H1 (cell line): ENCODE measurements around the gene DRD2. TPM values are rescaled to one million over a fixed set of nuclear protein-coding genes. Genes with fewer than 3 reads are reported as not detected.

Source experiments
- CTCF ChIA-PET: fragments of 300-600 bp; sonication (Branson Sonifier 250); formaldehyde crosslinking; loops from one replicate; lab custom pipeline; 2021; ENCODE audit not compliant: partially characterized antibody; lab: Charles Lee
- POLR2A ChIA-PET: fragments of 300-600 bp; sonication (Branson Sonifier 250); formaldehyde crosslinking; loops from one replicate; lab custom pipeline; 2021; ENCODE audit warnings: inconsistent platforms; ENCODE audit not compliant: partially characterized antibody; lab: Charles Lee
- DNase-seq, 2 experiments: peaks; one replicate each; pipeline versions ENCODE4 v3.0.0 to v3.0.0-alpha.2; 2010 to 2022; ENCODE audit warnings: low spot score in 2 of 2, low read depth in 1 of 2, mixed read lengths in 1 of 2
- FAIRE-seq: peaks from 2 replicates; lab custom pipeline; 2011; peaks lifted over from hg19 to GRCh38; lab: Jason Lieb, UNC
- H2AFZ ChIP-seq: 2 replicates; pipeline ENCODE4 v1.8.1; 2012; ENCODE audit warnings: low read length, inconsistent platforms
- H2AK5ac ChIP-seq: 2 replicates; pipeline ENCODE4 v1.6.1; 2013; ENCODE audit warnings: low read depth, low read length
- H2BK120ac ChIP-seq: replicated peaks from 2 replicates; pipeline ENCODE3; 2013; ENCODE audit warnings: low read depth, low read length, inconsistent platforms
- H2BK12ac ChIP-seq: 2 replicates; pipeline ENCODE4 v1.6.1; 2013; ENCODE audit warnings: low read depth, low read length
- H2BK15ac ChIP-seq: 2 replicates; pipeline ENCODE4 v1.6.1; 2013; ENCODE audit warnings: low read length
- H2BK20ac ChIP-seq: 2 replicates; pipeline ENCODE4 v1.6.1; 2013; ENCODE audit warnings: low read length
- H2BK5ac ChIP-seq: 2 replicates; pipeline ENCODE4 v1.6.1; 2013; ENCODE audit warnings: low read depth, low read length
- H3K14ac ChIP-seq: 2 replicates; pipeline ENCODE4 v1.6.1; 2013; ENCODE audit warnings: inconsistent platforms; ENCODE audit not compliant: insufficient read length
- H3K18ac ChIP-seq: 2 replicates; pipeline ENCODE4 v1.6.1; 2013; ENCODE audit warnings: low read length; ENCODE audit errors: extremely low read depth
- H3K23ac ChIP-seq: 2 replicates; pipeline ENCODE4 v1.6.1; 2013; ENCODE audit warnings: inconsistent platforms; ENCODE audit not compliant: insufficient read length
- H3K23me2 ChIP-seq: 2 replicates; pipeline ENCODE4 v1.6.1; 2013; ENCODE audit warnings: low read depth, low read length
- H3K27ac ChIP-seq: 2 replicates; pipeline ENCODE4 v1.6.1; 2011; ENCODE audit warnings: low read depth, low read length, inconsistent platforms
- H3K27me3 ChIP-seq, 4 experiments: replicated peaks in 1 of 4; 1 replicate in 1 of 4; 2 replicates in 3 of 4; pipeline versions ENCODE4 v1.6.1 to v1.8.1; 2011 to 2013; ENCODE audit warnings: low read length in 3 of 4, mild to moderate bottlenecking in 3 of 4, inconsistent platforms in 2 of 4, mixed read lengths in 2 of 4, moderate library complexity in 1 of 4; ENCODE audit not compliant: control insufficient read depth in 3 of 4, insufficient read depth in 3 of 4; ENCODE audit errors: extremely low read depth in 1 of 4
- H3K36me3 ChIP-seq, 4 experiments: 2 replicates each; pipeline versions ENCODE4 v1.6.1 to v1.8.1; 2011 to 2013; ENCODE audit warnings: mild to moderate bottlenecking in 4 of 4, low read length in 3 of 4, moderate library complexity in 2 of 4, control low read depth in 1 of 4, inconsistent platforms in 1 of 4; ENCODE audit not compliant: insufficient read depth in 4 of 4, control insufficient read depth in 2 of 4
- H3K4ac ChIP-seq: replicated peaks from 2 replicates; pipeline ENCODE3; 2013; ENCODE audit warnings: low read length, low read depth, mixed read lengths, inconsistent platforms; ENCODE audit not compliant: insufficient read length
- H3K4me1 ChIP-seq, 4 experiments: replicated peaks in 1 of 4; 1 replicate in 1 of 4; 2 replicates in 3 of 4; pipeline versions ENCODE4 v1.6.1 to v1.8.1; 2011 to 2013; ENCODE audit warnings: low read length in 3 of 4, inconsistent platforms in 2 of 4, mixed read lengths in 1 of 4; ENCODE audit not compliant: insufficient read depth in 4 of 4, control insufficient read depth in 3 of 4
- H3K4me2 ChIP-seq, 2 experiments: 2 replicates each; pipeline versions ENCODE4 v1.6.1 to v1.8.1; 2011 to 2013; ENCODE audit warnings: low read depth in 2 of 2, low read length in 2 of 2, control low read depth in 1 of 2, inconsistent platforms in 1 of 2, mild to moderate bottlenecking in 1 of 2; ENCODE audit not compliant: insufficient read depth in 1 of 2
- H3K4me3 ChIP-seq, 4 experiments: fragments of 200-600, 300-600 bp in 1 of 4; sonication (generic), shearing (Covaris generic), sonication (Bioruptor Twin) in 1 of 4; 2 replicates each; pipeline versions ENCODE4 v1.5.1 to v1.8.1; 2011 to 2016; ENCODE audit warnings: low read length in 4 of 4, low read depth in 3 of 4, control low read depth in 2 of 4, inconsistent platforms in 2 of 4, mild to moderate bottlenecking in 2 of 4, mixed read lengths in 1 of 4, moderate library complexity in 1 of 4; ENCODE audit not compliant: insufficient read depth in 2 of 4; ENCODE audit errors: extremely low read depth in 1 of 4
- H3K56ac ChIP-seq: replicated peaks from 2 replicates; pipeline ENCODE3; 2013; ENCODE audit warnings: low read depth, mild to moderate bottlenecking, mixed read lengths, low read length, inconsistent platforms; ENCODE audit not compliant: insufficient read length
- H3K79me1 ChIP-seq: 2 replicates; pipeline ENCODE4 v1.6.1; 2013; ENCODE audit warnings: low read depth, low read length, control low read depth
- H3K79me2 ChIP-seq, 2 experiments: 2 replicates each; pipeline versions ENCODE4 v1.6.1 to v1.8.1; 2012 to 2013; ENCODE audit warnings: low read length in 2 of 2, mild to moderate bottlenecking in 2 of 2, inconsistent platforms in 1 of 2; ENCODE audit not compliant: insufficient read depth in 2 of 2, control insufficient read depth in 1 of 2
- H3K9ac ChIP-seq, 4 experiments: replicated peaks in 1 of 4; 1 replicate in 1 of 4; 2 replicates in 3 of 4; pipeline versions ENCODE4 v1.6.1 to v1.8.1; 2011 to 2013; ENCODE audit warnings: low read depth in 3 of 4, low read length in 3 of 4, control low read depth in 2 of 4, mild to moderate bottlenecking in 2 of 4, moderate library complexity in 2 of 4, inconsistent platforms in 1 of 4; ENCODE audit errors: extremely low read depth in 1 of 4
- H3K9me3 ChIP-seq, 2 experiments: 2 replicates each; pipeline versions ENCODE4 v1.6.1 to v1.8.1; 2012 to 2013; ENCODE audit warnings: mild to moderate bottlenecking in 2 of 2, moderate library complexity in 2 of 2, control low read depth in 1 of 2, inconsistent platforms in 1 of 2, low read depth in 1 of 2, low read length in 1 of 2, mixed read lengths in 1 of 2; ENCODE audit not compliant: insufficient read depth in 2 of 2
- H4K20me1 ChIP-seq, 2 experiments: replicated peaks in 1 of 2; 2 replicates each; pipeline versions ENCODE3 to v1.8.1; 2011 to 2013; ENCODE audit warnings: inconsistent platforms in 2 of 2, low read length in 2 of 2, mild to moderate bottlenecking in 1 of 2; ENCODE audit not compliant: insufficient read depth in 2 of 2, control insufficient read depth in 1 of 2
- H4K5ac ChIP-seq: 2 replicates; pipeline ENCODE4 v1.6.1; 2013; ENCODE audit warnings: low read length, low read depth, mixed read lengths, inconsistent platforms; ENCODE audit not compliant: insufficient read length
- H4K8ac ChIP-seq: 2 replicates; pipeline ENCODE4 v1.8.0; 2013; ENCODE audit warnings: mild to moderate bottlenecking, moderate library complexity, low read length, inconsistent platforms; ENCODE audit not compliant: insufficient read depth; ENCODE audit errors: extremely low read depth
- H4K91ac ChIP-seq: replicated peaks from 2 replicates; pipeline ENCODE3; 2013; ENCODE audit warnings: low read length, mixed read lengths, inconsistent platforms; ENCODE audit not compliant: insufficient read length
- BACH1 ChIP-seq: IDR thresholded peaks from 2 replicates; pipeline ENCODE4 v1.6.1; 2012; ENCODE audit warnings: low read length, improper control_type of control experiment
- BRCA1 ChIP-seq: IDR thresholded peaks from 2 replicates; pipeline ENCODE4 v1.6.1; 2012; ENCODE audit warnings: low read depth, low read length, improper control_type of control experiment
- CEBPB ChIP-seq: IDR thresholded peaks from 2 replicates; pipeline ENCODE4 v1.6.1; 2012; ENCODE audit warnings: low read depth, low read length
- EGR1 ChIP-seq: IDR thresholded peaks from 2 replicates; pipeline ENCODE4 v1.6.1; 2011; ENCODE audit warnings: low read depth, low read length, borderline replicate concordance
- EP300 ChIP-seq, 2 experiments: IDR thresholded peaks; 1 replicate in 1 of 2; 2 replicates in 1 of 2; pipeline ENCODE4 v1.6.1; 2011 to 2012; ENCODE audit warnings: low read depth in 2 of 2, low read length in 2 of 2, mild to moderate bottlenecking in 2 of 2, borderline replicate concordance in 1 of 2, inconsistent platforms in 1 of 2, moderate library complexity in 1 of 2
- GABPA ChIP-seq: IDR thresholded peaks from 2 replicates; pipeline ENCODE4 v1.6.1; 2011; ENCODE audit warnings: mild to moderate bottlenecking, low read length, moderate library complexity, borderline replicate concordance; ENCODE audit not compliant: insufficient read depth
- GTF2F1 ChIP-seq: IDR thresholded peaks from 2 replicates; pipeline ENCODE4 v1.6.1; 2012; ENCODE audit warnings: low read depth, low read length, improper control_type of control experiment, borderline replicate concordance
- HDAC2 ChIP-seq, 2 experiments: fragments of 300-600 bp in 1 of 2; sonication (generic) in 1 of 2; IDR thresholded peaks; 2 replicates each; pipeline ENCODE4 v1.6.1; 2011 to 2012; ENCODE audit warnings: low read depth in 2 of 2, low read length in 2 of 2, mild to moderate bottlenecking in 2 of 2, moderate library complexity in 2 of 2, borderline replicate concordance in 1 of 2, inconsistent platforms in 1 of 2
- JUN ChIP-seq: IDR thresholded peaks from 2 replicates; pipeline ENCODE4 v1.6.1; 2011; ENCODE audit warnings: low read depth, mild to moderate bottlenecking, improper control_type of control experiment, low read length
- NANOG ChIP-seq: IDR thresholded peaks from 2 replicates; pipeline ENCODE4 v1.6.1; 2011; ENCODE audit warnings: low read length, low read depth, mild to moderate bottlenecking, inconsistent platforms; ENCODE audit not compliant: insufficient read depth, poor library complexity, severe bottlenecking
- POLR2AphosphoS5 ChIP-seq: IDR thresholded peaks from 2 replicates; pipeline ENCODE4 v1.6.1; 2011; ENCODE audit warnings: low read depth, low read length
- RBBP5 ChIP-seq: IDR thresholded peaks from 2 replicates; pipeline ENCODE4 v1.7.1; 2012; ENCODE audit warnings: low read depth, mild to moderate bottlenecking, inconsistent platforms, low read length, moderate library complexity, borderline replicate concordance
- RXRA ChIP-seq: IDR thresholded peaks from 2 replicates; pipeline ENCODE4 v1.6.1; 2011; ENCODE audit warnings: low read depth, mild to moderate bottlenecking, low read length, moderate library complexity; ENCODE audit not compliant: insufficient read depth
- SAP30 ChIP-seq: fragments of 300-600 bp; sonication (generic); IDR thresholded peaks from 2 replicates; pipeline ENCODE4 v1.7.1; 2012; ENCODE audit warnings: low read length, moderate library complexity, mild to moderate bottlenecking, inconsistent platforms; ENCODE audit not compliant: insufficient read depth, insufficient replicate concordance
- SP2 ChIP-seq: IDR thresholded peaks from 2 replicates; pipeline ENCODE4 v1.6.1; 2012; ENCODE audit warnings: mild to moderate bottlenecking, low read length, inconsistent platforms
- TBP ChIP-seq: IDR thresholded peaks from 2 replicates; pipeline ENCODE4 v1.6.1; 2011; ENCODE audit warnings: low read depth, low read length, improper control_type of control experiment
- polyA plus RNA-seq, 7 experiments: library from polyadenylated mRNA; depleted of rRNA in 3 of 7; stranded (reverse) in 5 of 7; unstranded in 2 of 7; fragments of >200 nt in 5 of 7; fragments of 200-250 nt in 2 of 7; gene quantifications; 1 replicate in 5 of 7; 2 replicates in 1 of 7; 4 replicates in 1 of 7; pipeline versions ENCODE4 v1.2.1 to v1.2.3, GENCODE V29; 2011 to 2013; ENCODE audit warnings: missing spikeins in 2 of 7, mixed read lengths in 2 of 7
- total RNA-seq: library from RNA; stranded (reverse); fragmentation: NEBNext Ultra II Directional; extraction: Animal tissue kit (Norgen Biotek cat#: 25700); gene quantifications from 2 replicates; pipeline ENCODE4 v1.2.1, GENCODE V29; 2021

Gene DRD2
- total and polyA plus RNA-seq, 2 of the 8 experiments (the other 6 are each of a cell fraction or from before 2014, with no cell fraction given) = 0.26 to 0.41 TPM

- Histone ChIP-seq H3K27ac (no peak overlapping the region), H3K4me3 (no peak overlapping the region), H4K8ac (no peak overlapping the region), H2BK20ac (no peak overlapping the region), H3K79me1 (no peaks in the 10 kb centered on the region), H3K14ac (no peak overlapping the region), H2BK12ac (no peak overlapping the region), H4K5ac (no peak overlapping the region), H3K4me2 (no peak overlapping the region), H3K27me3 (no peaks in the 10 kb centered on the region; a peak in 1 of 7 replicates), H2BK5ac (no peak overlapping the region), H3K23ac (no peak overlapping the region), H4K20me1 (no peaks in the 10 kb centered on the region), H4K91ac (no peak overlapping the region), H3K79me2 (no peaks in the 10 kb centered on the region), H3K23me2 (no peaks in the 10 kb centered on the region; the same call in 1 of the 2 replicates), H3K36me3 (no peaks in the 10 kb centered on the region), H3K18ac (no peak overlapping the region), H2AK5ac (no peak overlapping the region), H2AFZ (no peak overlapping the region), H3K56ac (no peak overlapping the region), H2BK120ac (no peak overlapping the region), H3K9me3 (no peaks in the 10 kb centered on the region), H3K4ac (no peak overlapping the region), H2BK15ac (no peak overlapping the region), H3K4me1 (no peaks in the 10 kb centered on the region), H3K9ac (no peak overlapping the region)
- DNase-seq = no peak
- ChIA-PET POLR2A (no interaction called here), CTCF (no interaction called here)
- no peak for FAIRE-seq
- TF ChIP-seq POLR2AphosphoS5 (no peak), GABPA (no peak), TBP (no peak), EGR1 (no peak), JUN (no peak), RBBP5 (no peak), NANOG (no peak), EP300 (IDR thresholded peaks at IDR 0.05; ENCODE audit: borderline replicate concordance in 1 of 2, low read depth in 2 of 2, low read length in 2 of 2) (no peak), BRCA1 (no peak), GTF2F1 (no peak), SAP30 (no peak), BACH1 (no peak), CEBPB (no peak), HDAC2 (IDR thresholded peaks at IDR 0.05; ENCODE audit: borderline replicate concordance in 1 of 2, low read depth in 2 of 2, low read length in 2 of 2) (no peak), RXRA (no peak), SP2 (no peak)
Measured at GRCh38 chr11:113488931-113489351, 13.7 kb upstream of the DRD2 start.
